GM23338 (cell line): Measurements from ENCODE around the gene DYNLT2B. TPM values are rescaled to one million over a fixed set of nuclear protein-coding genes. Genes with fewer than 3 reads are reported as not detected.
"Not testable (repeated sequence)": the region's sequence is repeated elsewhere in the genome, so short reads cannot be mapped to it uniquely, and the experiment has no call there.

Experiments
- ATAC-seq: fragments of 200-7000 bp; cut with Tn5 transposase; 3 replicates; pipeline ENCODE4 v1.9.1; 2020
- DNase-seq: peaks from one replicate; pipeline ENCODE4 v3.0.0-alpha.2; 2015; ENCODE audit warnings: low spot score
- H2AFZ ChIP-seq: fragments of 200-600 bp; sonication (generic); 2 replicates; pipeline ENCODE4 v1.8.0; 2016; ENCODE audit warnings: antibody characterized with exemption, mild to moderate bottlenecking, moderate library complexity
- H3F3A ChIP-seq: fragments of 200-600 bp; sonication (generic); replicated peaks from 2 replicates; pipeline ENCODE4 v1.8.0; 2017; ENCODE audit warnings: antibody characterized with exemption, mixed run types, low read depth
- H3K27ac ChIP-seq: fragments of 200-600 bp; sonication (generic); 2 replicates; pipeline ENCODE4 v1.6.1; 2016; ENCODE audit warnings: low read depth
- H3K27me3 ChIP-seq: fragments of 200-600 bp; sonication (generic); 2 replicates; pipeline ENCODE4 v1.8.0; 2016; ENCODE audit warnings: mild to moderate bottlenecking, mixed run types, moderate library complexity; ENCODE audit not compliant: insufficient read depth
- H3K36me3 ChIP-seq: fragments of 200-600 bp; sonication (generic); 2 replicates; pipeline ENCODE4 v1.8.0; 2016; ENCODE audit warnings: mild to moderate bottlenecking; ENCODE audit not compliant: insufficient read depth
- H3K4me1 ChIP-seq: fragments of 200-600 bp; sonication (generic); 2 replicates; pipeline ENCODE4 v1.8.0; 2016; ENCODE audit warnings: mild to moderate bottlenecking, moderate library complexity; ENCODE audit not compliant: insufficient read depth
- H3K4me2 ChIP-seq: fragments of 200-600 bp; sonication (generic); 2 replicates; pipeline ENCODE4 v1.7.1; 2017; ENCODE audit warnings: mixed run types
- H3K4me3 ChIP-seq: fragments of 200-600 bp; sonication (generic); 2 replicates; pipeline ENCODE4 v1.6.1; 2016; ENCODE audit warnings: mixed run types
- H3K79me2 ChIP-seq: fragments of 200-600 bp; sonication (generic); replicated peaks from 2 replicates; pipeline ENCODE4 v1.8.0; 2017; ENCODE audit warnings: mild to moderate bottlenecking; ENCODE audit not compliant: insufficient read depth
- H3K9me2 ChIP-seq: fragments of 200-600 bp; sonication (generic); 2 replicates; pipeline ENCODE4 v1.8.0; 2017; ENCODE audit not compliant: insufficient read depth
- H4K20me1 ChIP-seq: fragments of 200-600 bp; sonication (generic); replicated peaks from 2 replicates; pipeline ENCODE4 v1.8.0; 2017; ENCODE audit warnings: mild to moderate bottlenecking; ENCODE audit not compliant: insufficient read depth
- H3K27ac Mint-ChIP-seq: 2 replicates; pipeline ENCODE4 v1.8.0; 2020; ENCODE audit warnings: inconsistent platforms, mild to moderate bottlenecking, moderate library complexity, mixed read lengths
- H3K27me3 Mint-ChIP-seq: 3 replicates; pipeline ENCODE4 v1.8.0; 2022; ENCODE audit warnings: low read depth, mild to moderate bottlenecking, moderate library complexity, mixed read lengths, inconsistent platforms; ENCODE audit not compliant: insufficient read depth, poor library complexity
- H3K36me3 Mint-ChIP-seq: 3 replicates; pipeline ENCODE4 v1.8.0; 2021; ENCODE audit warnings: low read depth, mild to moderate bottlenecking, inconsistent platforms, moderate library complexity, mixed read lengths
- H3K4me1 Mint-ChIP-seq: 3 replicates; pipeline ENCODE4 v1.8.0; 2020; ENCODE audit warnings: mild to moderate bottlenecking, inconsistent platforms, mixed read lengths
- H3K4me3 Mint-ChIP-seq: 3 replicates; pipeline ENCODE4 v1.8.0; 2021; ENCODE audit warnings: moderate library complexity, mild to moderate bottlenecking, inconsistent platforms, mixed read lengths
- H3K9me3 Mint-ChIP-seq: 3 replicates; pipeline ENCODE4 v1.8.0; 2020; ENCODE audit warnings: moderate library complexity, mild to moderate bottlenecking, inconsistent platforms, mixed read lengths
- CREB1 ChIP-seq: fragments of 250-450 bp; sonication (Bioruptor Pico); IDR thresholded peaks from 2 replicates; pipeline ENCODE4 v1.5.0; 2020; ENCODE audit warnings: low read depth, mild to moderate bottlenecking, moderate library complexity
- CTCF ChIP-seq, 2 experiments: fragments of 200-600 bp in 1 of 2; sonication (generic) in 1 of 2; conservative IDR thresholded peaks; 2 replicates each; pipeline versions ENCODE4 v1.5.1 to v1.6.1; 2016 to 2017; ENCODE audit warnings: antibody characterized with exemption in 2 of 2, low read depth in 2 of 2, mild to moderate bottlenecking in 2 of 2, moderate library complexity in 1 of 2
- ETS1 ChIP-seq: IDR thresholded peaks from 2 replicates; pipeline ENCODE4 v1.6.1; 2016; ENCODE audit warnings: antibody characterized with exemption
- EZH2 ChIP-seq: fragments of 200-600 bp; sonication (generic); IDR thresholded peaks from one replicate; pipeline ENCODE4 v1.8.0; 2017; ENCODE audit warnings: antibody characterized with exemption, mild to moderate bottlenecking, low read depth; ENCODE audit not compliant: unreplicated experiment
- EZH2phosphoT487 ChIP-seq: fragments of 200-600 bp; sonication (generic); IDR thresholded peaks from one replicate; pipeline ENCODE4 v1.8.1; 2018; ENCODE audit warnings: antibody characterized with exemption; ENCODE audit not compliant: unreplicated experiment
- JUNB ChIP-seq: IDR thresholded peaks from one replicate; pipeline ENCODE4 v1.6.1; 2016; ENCODE audit warnings: antibody characterized with exemption; ENCODE audit not compliant: unreplicated experiment
- NANOG ChIP-seq: IDR thresholded peaks from 2 replicates; pipeline ENCODE4 v1.6.1; 2016; ENCODE audit warnings: antibody characterized with exemption, borderline replicate concordance
- POLR2AphosphoS5 ChIP-seq: IDR thresholded peaks from 2 replicates; pipeline ENCODE4 v1.6.1; 2016; ENCODE audit warnings: antibody characterized with exemption, low read depth
- REST ChIP-seq: IDR thresholded peaks from one replicate; pipeline ENCODE4 v1.6.1; 2018; ENCODE audit warnings: antibody characterized with exemption; ENCODE audit not compliant: unreplicated experiment
- STAT1 ChIP-seq: IDR thresholded peaks from one replicate; pipeline ENCODE4 v1.6.1; 2016; ENCODE audit warnings: antibody characterized with exemption; ENCODE audit not compliant: unreplicated experiment
- ZNF114 ChIP-seq: fragments of 250-450 bp; sonication (Bioruptor Pico); IDR thresholded peaks from 2 replicates; pipeline ENCODE4 v1.5.0; 2020; ENCODE audit warnings: mild to moderate bottlenecking, moderate library complexity
- ZNF331 ChIP-seq: fragments of 250-450 bp; sonication (Bioruptor Pico); IDR thresholded peaks from 2 replicates; pipeline ENCODE4 v1.5.0; 2020; ENCODE audit warnings: low read depth, mild to moderate bottlenecking, moderate library complexity
- polyA plus RNA-seq: library from polyadenylated mRNA; unstranded; fragments of >200 nt; fragmentation: Nextera tagmentation; extraction: Ambion mirVana; gene quantifications from 2 replicates; pipeline ENCODE4 v1.2.1, GENCODE V29; 2016
- total RNA-seq: library from RNA; depleted of rRNA; stranded (reverse); fragments of >200 nt; shearing (Covaris generic); gene quantifications from 2 replicates; pipeline ENCODE4 v1.2.3, GENCODE V29; 2014

The DYNLT2B gene
- total and polyA plus RNA-seq, 2 experiments from 2014 or later: 11.3 to 42.7 TPM

GRCh38 chr3:196246612-196247308 lies 71.3 kb downstream of the DYNLT2B start (continued):
- TF ChIP-seq REST (no peak), POLR2AphosphoS5 (no peak), ZNF331 (CRISPR knock-in tag) (no peak), CTCF (conservative IDR thresholded peaks at IDR 0.05; ENCODE audit: low read depth in 2 of 2) (no peak)

DNA sequence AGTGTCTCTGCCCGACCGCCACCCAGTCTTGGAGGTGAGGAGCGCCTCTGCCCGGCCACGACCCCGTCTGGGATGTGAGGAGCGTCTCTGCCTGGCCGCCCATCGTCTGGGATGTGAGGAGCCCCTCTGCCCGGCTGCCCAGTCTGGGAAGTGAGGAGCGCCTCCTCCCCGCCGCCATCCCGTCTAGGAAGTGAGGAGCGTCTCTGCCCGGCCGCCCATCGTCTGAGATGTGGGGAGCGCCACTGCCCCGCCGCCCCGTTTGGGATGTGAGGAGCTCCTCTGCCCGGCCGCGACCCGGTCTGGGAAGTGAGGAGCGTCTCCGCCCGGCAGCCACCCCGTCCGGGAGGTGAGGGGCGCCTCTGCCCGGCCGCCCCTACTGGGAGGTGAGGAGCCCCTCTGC lies 73.9 kb downstream of the DYNLT2B start:
- peaks cover 54% of the 10 kb centered on the region for H3K36me3 Mint-ChIP-seq
- not testable (repeated sequence) for H4K20me1 ChIP-seq

DNA sequence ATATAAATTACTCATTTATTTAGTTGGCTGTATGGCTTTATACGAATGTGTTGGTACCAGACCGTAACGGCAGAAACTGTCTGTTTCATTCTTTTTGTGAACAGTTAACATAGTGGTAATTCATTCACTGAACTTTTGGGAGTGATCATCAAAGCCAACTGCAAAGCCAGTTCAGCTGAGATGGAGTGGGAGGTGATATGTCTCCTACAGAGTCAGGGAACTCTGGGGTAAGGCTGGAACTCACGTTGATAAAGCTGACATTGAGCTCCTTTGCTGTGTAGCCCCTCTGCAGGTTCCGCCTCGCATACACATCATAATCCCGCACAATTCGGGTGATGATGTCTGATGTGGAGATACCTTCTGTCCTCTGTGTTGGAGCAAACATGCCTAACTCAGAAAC lies 76.3 kb downstream of the DYNLT2B start:
- H3K4me3 Mint-ChIP-seq: no peak overlapping the region
- peaks cover 55% of the 10 kb centered on the region for H3K36me3 Mint-ChIP-seq
- no peak overlapping the region for H3K4me2 ChIP-seq
- H2AFZ ChIP-seq: no peak overlapping the region
- no peak overlapping the region for H3K27ac Mint-ChIP-seq
- peaks cover 9% of the 10 kb centered on the region; the same call in 1 of the 3 replicates for H3K4me1 Mint-ChIP-seq
- H3K27ac ChIP-seq: no peak overlapping the region
- H3K27me3 ChIP-seq: no peaks in the 10 kb centered on the region
- H3K27me3 Mint-ChIP-seq: peaks cover 1% of the 10 kb centered on the region
- no peaks in the 10 kb centered on the region; the same call in 1 of the 2 replicates for H3K36me3 ChIP-seq
- ATAC-seq (no peak), DNase-seq (no peak)
- no peaks in the 10 kb centered on the region for H3K79me2 ChIP-seq
- H3K4me3 ChIP-seq: no peak overlapping the region
- H3K9me3 Mint-ChIP-seq: peaks cover 12% of the 10 kb centered on the region; the same call in 2 of the 3 replicates
- 0 out of 2 replicates have a peak, but pooled peaks cover 3% of the 10 kb centered on the region for H3F3A ChIP-seq
- H3K9me2 ChIP-seq: no peaks in the 10 kb centered on the region
- H3K4me1 ChIP-seq: peaks cover 9% of the 10 kb centered on the region; the same call in 1 of the 2 replicates
- H4K20me1 ChIP-seq: 0 out of 2 replicates have a peak, but pooled peaks cover 5% of the 10 kb centered on the region
- TF ChIP-seq JUNB: no peak
- TF ChIP-seq EZH2: no peak
- no peak for TF ChIP-seq STAT1
- TF ChIP-seq POLR2AphosphoS5: no peak
- TF ChIP-seq NANOG: no peak
- no peak for TF ChIP-seq ZNF114 (CRISPR knock-in tag)
- TF ChIP-seq ETS1: no peak
- TF ChIP-seq EZH2phosphoT487: no peak
- TF ChIP-seq ZNF331 (CRISPR knock-in tag): no peak
- no peak for TF ChIP-seq CREB1 (CRISPR knock-in tag)
- TF ChIP-seq CTCF (conservative IDR thresholded peaks at IDR 0.05; ENCODE audit: low read depth in 2 of 2): no peak

More for the DNA sequence above, 73.9 kb downstream of the DYNLT2B start:
- not testable (repeated sequence) for DNase-seq, H3K36me3 ChIP-seq, H3K4me1 Mint-ChIP-seq, H3K4me3 Mint-ChIP-seq, ATAC-seq, H2AFZ ChIP-seq, H3K27ac Mint-ChIP-seq, H3K79me2 ChIP-seq, H3K27ac ChIP-seq, H3K27me3 ChIP-seq, H3K4me2 ChIP-seq, H3K4me3 ChIP-seq, H3K9me2 ChIP-seq, H3F3A ChIP-seq, H3K27me3 Mint-ChIP-seq, H3K4me1 ChIP-seq
- peaks cover 12% of the 10 kb centered on the region; the same call in 2 of the 3 replicates for H3K9me3 Mint-ChIP-seq
